ENCODE data around the gene GP9. TPM values are rescaled to one million over a fixed set of nuclear protein-coding genes. Genes with fewer than 3 reads are reported as not detected.

The GP9 gene
- total RNA-seq, 4 donors from 2014 or later: not detected

DNA sequence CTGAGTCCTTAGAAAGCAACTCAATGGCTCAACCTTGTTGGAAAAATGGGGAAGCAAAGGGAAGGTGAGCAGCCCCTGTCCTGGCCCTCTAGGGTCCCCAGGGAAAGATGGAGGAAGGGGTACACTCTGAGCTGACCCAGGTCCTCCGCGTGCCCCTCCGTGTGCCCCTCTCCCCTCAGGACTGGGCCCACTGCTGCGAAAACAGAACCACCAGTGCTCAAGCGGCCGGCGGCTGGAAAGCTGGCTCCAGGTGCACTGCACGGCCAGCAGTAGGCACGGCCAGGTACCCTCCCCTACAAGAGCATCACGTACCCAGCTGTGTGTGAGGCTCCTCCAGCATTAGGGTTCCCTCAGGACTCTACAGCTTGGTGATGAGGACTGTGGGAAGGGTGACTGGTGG, 34.7 kb downstream of the GP9 start:
- no peaks in the 10 kb centered on the region for H3K9me3 ChIP-seq
- no peak overlapping the region for H3K4me3 ChIP-seq
- no peak overlapping the region for H3K27ac ChIP-seq
- TF ChIP-seq, protein P1, sequence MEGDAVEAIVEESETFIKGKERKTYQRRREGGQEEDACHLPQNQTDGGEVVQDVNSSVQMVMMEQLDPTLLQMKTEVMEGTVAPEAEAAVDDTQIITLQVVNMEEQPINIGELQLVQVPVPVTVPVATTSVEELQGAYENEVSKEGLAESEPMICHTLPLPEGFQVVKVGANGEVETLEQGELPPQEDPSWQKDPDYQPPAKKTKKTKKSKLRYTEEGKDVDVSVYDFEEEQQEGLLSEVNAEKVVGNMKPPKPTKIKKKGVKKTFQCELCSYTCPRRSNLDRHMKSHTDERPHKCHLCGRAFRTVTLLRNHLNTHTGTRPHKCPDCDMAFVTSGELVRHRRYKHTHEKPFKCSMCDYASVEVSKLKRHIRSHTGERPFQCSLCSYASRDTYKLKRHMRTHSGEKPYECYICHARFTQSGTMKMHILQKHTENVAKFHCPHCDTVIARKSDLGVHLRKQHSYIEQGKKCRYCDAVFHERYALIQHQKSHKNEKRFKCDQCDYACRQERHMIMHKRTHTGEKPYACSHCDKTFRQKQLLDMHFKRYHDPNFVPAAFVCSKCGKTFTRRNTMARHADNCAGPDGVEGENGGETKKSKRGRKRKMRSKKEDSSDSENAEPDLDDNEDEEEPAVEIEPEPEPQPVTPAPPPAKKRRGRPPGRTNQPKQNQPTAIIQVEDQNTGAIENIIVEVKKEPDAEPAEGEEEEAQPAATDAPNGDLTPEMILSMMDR (IDR thresholded peaks at IDR 0.05): no peak
- no peak for TF ChIP-seq POLR2A (IDR thresholded peaks at IDR 0.05)
- no peaks in the 10 kb centered on the region for H3K4me1 ChIP-seq
- no peaks in the 10 kb centered on the region for H3K27me3 ChIP-seq
- DNase-seq: no peak
- peaks cover 0 to 39% (median 0%) of the 10 kb centered on the region in 3 donors for H3K36me3 ChIP-seq

GRCh38 chr3:129100274-129100673, 39.7 kb downstream of the GP9 start:
- H3K9me3 ChIP-seq: no peaks in the 10 kb centered on the region
- H3K27ac ChIP-seq: no peak overlapping the region
- H3K36me3 ChIP-seq: peaks cover 0 to 5% (median 0%) of the 10 kb centered on the region in 3 donors
- no peak for DNase-seq
- no peaks in the 10 kb centered on the region for H3K27me3 ChIP-seq
- no peaks in the 10 kb centered on the region for H3K4me1 ChIP-seq
- no peak for TF ChIP-seq POLR2A (IDR thresholded peaks at IDR 0.05)
- TF ChIP-seq, protein P1 (IDR thresholded peaks at IDR 0.05): no peak
- H3K4me3 ChIP-seq: no peak overlapping the region

GRCh38 chr3:129101370-129102138, 41.0 kb downstream of the GP9 start:
- DNase-seq: no peak
- H3K4me3 ChIP-seq: no peak overlapping the region
- H3K27me3 ChIP-seq: no peaks in the 10 kb centered on the region
- H3K36me3 ChIP-seq: peaks cover 0 to 5% (median 0%) of the 10 kb centered on the region in 3 donors
- H3K4me1 ChIP-seq: no peaks in the 10 kb centered on the region
- TF ChIP-seq POLR2A (IDR thresholded peaks at IDR 0.05): no peak
- TF ChIP-seq, protein P1 (IDR thresholded peaks at IDR 0.05): no peak
- H3K27ac ChIP-seq: no peak overlapping the region
- no peaks in the 10 kb centered on the region for H3K9me3 ChIP-seq

DNA sequence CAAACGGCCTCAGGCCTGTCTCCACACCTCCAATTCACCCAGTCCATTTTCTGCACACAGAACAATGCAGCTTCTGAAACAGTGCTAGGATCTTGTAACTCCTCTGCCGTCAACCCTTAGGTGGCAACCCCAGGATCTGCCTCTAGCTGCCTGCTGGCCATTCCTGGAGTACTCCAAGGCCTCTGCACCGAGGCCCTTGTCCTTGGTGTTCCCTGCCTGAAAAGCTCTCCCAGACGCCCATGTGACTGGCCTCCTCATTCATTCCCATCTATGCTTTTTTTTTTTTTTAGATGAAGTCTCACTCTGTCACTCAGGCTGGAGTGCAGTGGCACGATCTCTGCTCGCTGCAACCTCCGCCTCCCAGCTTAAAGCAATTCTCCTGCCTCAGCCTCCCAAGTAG, 42.7 kb downstream of the GP9 start:
- no peaks in the 10 kb centered on the region for H3K4me1 ChIP-seq

GRCh38 chr3:129104051-129104450, 43.5 kb downstream of the GP9 start:
- Histone ChIP-seq H3K4me1 (no peaks in the 10 kb centered on the region), H3K27me3 (no peaks in the 10 kb centered on the region), H3K36me3 (peaks cover 0 to 11% (median 0%) of the 10 kb centered on the region in 3 donors), H3K4me3 (no peak overlapping the region), H3K27ac (no peak overlapping the region), H3K9me3 (no peaks in the 10 kb centered on the region)
- DNase-seq: no peak
- no peak for TF ChIP-seq POLR2A (IDR thresholded peaks at IDR 0.05)
- TF ChIP-seq, protein P1 (IDR thresholded peaks at IDR 0.05): no peak

More for the DNA sequence above, 42.7 kb downstream of the GP9 start:
- TF ChIP-seq POLR2A (IDR thresholded peaks at IDR 0.05): no peak
- TF ChIP-seq, protein P1 (IDR thresholded peaks at IDR 0.05): no peak
- no peaks in the 10 kb centered on the region for H3K9me3 ChIP-seq
- no peak overlapping the region for H3K4me3 ChIP-seq
- peaks cover 0 to 8% (median 0%) of the 10 kb centered on the region in 3 donors for H3K36me3 ChIP-seq
- no peak overlapping the region for H3K27ac ChIP-seq
- DNase-seq: no peak
- H3K27me3 ChIP-seq: no peaks in the 10 kb centered on the region
